ENCODE results near the gene MINDY4.

- TF ChIP-seq CTCF (conservative IDR thresholded peaks at IDR 0.05 in 1 of 2, IDR thresholded peaks at IDR 0.05 in 1 of 2; ENCODE audit: low read depth in 1 of 2, low read length in 2 of 2) (no peak), EZH2 (IDR thresholded peaks at IDR 0.05; ENCODE audit: low read length, missing control alignments) (no peak)
Measured at GRCh38 chr7:30733691-30734090, 37.5 kb upstream of the MINDY4 start.
